Gastrocnemius medialis (tissue), 4 donors: Measurements from ENCODE around the gene NPNT.

Source experiments
- POLR2A ChIP-seq, 2 donors: fragments of 450-650 bp; IDR thresholded peaks; one replicate each; pipeline ENCODE4 v1.6.1; 2017; ENCODE audit warnings: antibody characterized with exemption in 2 of 2, mild to moderate bottlenecking in 2 of 2, moderate library complexity in 2 of 2
- TF ChIP-seq, protein P1 (sequence below), 5 experiments: fragments of 450-650 bp in 3 of 5; fragments of 200-600 bp in 2 of 5; sonication (generic) in 2 of 5; IDR thresholded peaks in 4 of 5; conservative IDR thresholded peaks in 1 of 5; 1 replicate in 4 of 5; 2 replicates in 1 of 5; pipeline ENCODE4 v1.5.1; 2016 to 2019; ENCODE audit warnings: antibody characterized with exemption in 5 of 5, mild to moderate bottlenecking in 3 of 5, moderate library complexity in 3 of 5

GRCh38 chr4:105943234-105943633 lies 48.0 kb downstream of the NPNT start:
- TF ChIP-seq, protein P1, sequence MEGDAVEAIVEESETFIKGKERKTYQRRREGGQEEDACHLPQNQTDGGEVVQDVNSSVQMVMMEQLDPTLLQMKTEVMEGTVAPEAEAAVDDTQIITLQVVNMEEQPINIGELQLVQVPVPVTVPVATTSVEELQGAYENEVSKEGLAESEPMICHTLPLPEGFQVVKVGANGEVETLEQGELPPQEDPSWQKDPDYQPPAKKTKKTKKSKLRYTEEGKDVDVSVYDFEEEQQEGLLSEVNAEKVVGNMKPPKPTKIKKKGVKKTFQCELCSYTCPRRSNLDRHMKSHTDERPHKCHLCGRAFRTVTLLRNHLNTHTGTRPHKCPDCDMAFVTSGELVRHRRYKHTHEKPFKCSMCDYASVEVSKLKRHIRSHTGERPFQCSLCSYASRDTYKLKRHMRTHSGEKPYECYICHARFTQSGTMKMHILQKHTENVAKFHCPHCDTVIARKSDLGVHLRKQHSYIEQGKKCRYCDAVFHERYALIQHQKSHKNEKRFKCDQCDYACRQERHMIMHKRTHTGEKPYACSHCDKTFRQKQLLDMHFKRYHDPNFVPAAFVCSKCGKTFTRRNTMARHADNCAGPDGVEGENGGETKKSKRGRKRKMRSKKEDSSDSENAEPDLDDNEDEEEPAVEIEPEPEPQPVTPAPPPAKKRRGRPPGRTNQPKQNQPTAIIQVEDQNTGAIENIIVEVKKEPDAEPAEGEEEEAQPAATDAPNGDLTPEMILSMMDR (IDR thresholded peaks at IDR 0.05 in 4 of 5, conservative IDR thresholded peaks at IDR 0.05 in 1 of 5), result no peak
- TF ChIP-seq POLR2A (IDR thresholded peaks at IDR 0.05), result no peak
